DMS114 treated with DMSO at 0.1 percent for 48 hours (cell line): Measurements from ENCODE around the gene CLCN3.
A peak's percentile ranks its signal among the peaks of the same experiment; 100 is the strongest.
"Not testable (repeated sequence)": the region's sequence is repeated elsewhere in the genome, so short reads cannot be mapped to it uniquely, and the experiment has no call there.

Experiments used
- DNase-seq: peaks from one replicate; lab custom pipeline; 2025; ENCODE audit not compliant: unreplicated experiment; lab: John Stamatoyannopoulos, UW

CLCN3 gene

GRCh38 chr4:169690787-169691186, 70.4 kb downstream of the CLCN3 start:
- DNase-seq = no peak

DNA sequence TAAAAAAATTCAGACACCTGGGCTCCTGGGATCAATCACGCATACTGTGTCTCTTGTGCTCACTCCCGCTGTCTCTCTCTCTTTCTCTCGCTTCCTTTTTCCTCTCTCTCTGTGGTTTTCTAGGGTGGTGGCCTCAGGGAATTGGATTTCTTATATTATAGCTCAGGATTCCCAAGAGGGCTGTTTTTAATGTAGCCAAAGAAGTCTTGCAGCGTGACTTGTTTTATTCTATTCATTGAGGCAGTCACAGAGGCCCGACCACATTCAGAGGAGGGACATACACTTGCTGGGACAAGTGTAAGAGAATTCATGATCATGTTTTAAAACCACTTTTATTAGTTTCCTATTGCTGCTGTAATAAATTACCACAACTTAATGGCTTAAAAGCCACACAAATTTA, 78.0 kb downstream of the CLCN3 start:
- DNase-seq = no peak

DNA sequence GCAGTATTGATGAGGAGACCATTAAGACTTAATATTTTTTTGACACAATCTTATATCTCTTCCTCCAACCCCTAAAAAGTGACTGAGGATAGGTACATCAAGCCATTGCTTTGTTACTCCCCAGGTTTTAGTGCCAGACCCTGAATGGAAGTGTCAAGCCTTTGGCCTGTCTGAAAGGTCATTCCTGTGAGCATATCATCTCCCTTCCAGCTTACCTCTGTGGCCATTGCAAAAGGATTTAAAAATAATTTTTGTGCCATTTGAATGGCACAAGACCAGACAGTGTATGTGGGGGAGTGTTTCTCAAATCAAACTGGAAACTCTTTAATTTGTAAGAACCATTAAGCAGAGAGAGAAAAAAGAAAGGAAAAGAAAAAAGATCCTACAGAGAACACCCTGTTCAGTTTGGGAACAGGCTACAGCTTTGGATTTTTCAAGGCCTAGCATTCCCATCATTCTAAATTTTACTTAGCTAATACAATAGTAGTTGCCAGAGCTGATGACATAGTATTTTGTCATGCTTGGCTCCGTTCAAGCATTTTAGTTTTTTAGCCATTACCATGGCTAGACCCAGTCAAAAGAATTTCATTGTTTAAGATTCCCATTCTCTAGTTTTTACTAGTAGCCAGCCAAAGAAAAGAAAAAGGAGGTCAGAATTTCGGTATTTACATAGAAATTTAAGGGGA, 87.7 kb downstream of the CLCN3 start:
- DNase-seq = no peak

DNA sequence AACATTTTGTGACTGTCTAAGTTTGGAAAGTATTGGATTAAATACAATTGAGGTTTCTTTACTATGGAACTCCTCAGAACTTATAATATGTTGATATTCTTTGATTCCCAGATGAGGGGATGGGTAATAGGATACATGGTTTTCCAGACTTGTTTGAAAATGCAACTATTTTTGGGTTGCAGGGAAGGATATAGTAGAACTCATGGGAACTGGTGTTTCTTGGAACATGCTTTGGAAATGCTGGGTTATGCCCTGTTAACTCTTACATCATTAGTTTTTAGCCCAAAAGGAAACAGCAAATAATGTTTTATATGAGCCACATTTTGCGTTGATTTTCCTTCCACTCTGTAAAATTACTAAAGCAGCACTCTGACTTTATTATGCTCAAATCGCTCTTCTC, 95.4 kb downstream of the CLCN3 start:
- DNase-seq = no peak

DNA sequence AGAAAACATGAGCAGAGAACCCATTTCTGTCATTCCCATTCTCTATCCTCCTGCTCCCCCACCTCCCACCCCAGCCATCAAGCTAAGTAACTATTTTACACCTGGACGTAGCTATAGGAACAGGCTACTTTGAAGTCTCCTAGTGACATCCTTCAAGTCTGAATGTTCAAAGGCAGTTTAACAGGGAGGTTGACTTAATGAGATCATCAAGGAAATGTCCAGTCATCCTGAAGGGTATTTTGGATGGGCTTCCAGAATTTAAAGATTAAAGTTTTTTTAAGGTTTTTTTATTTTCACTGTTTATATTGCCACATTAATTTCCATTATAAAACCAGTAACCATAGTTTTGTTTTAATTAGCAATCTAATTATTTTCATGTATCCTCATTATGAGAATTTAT, 96.3 kb downstream of the CLCN3 start:
- DNase-seq = no peak

DNA sequence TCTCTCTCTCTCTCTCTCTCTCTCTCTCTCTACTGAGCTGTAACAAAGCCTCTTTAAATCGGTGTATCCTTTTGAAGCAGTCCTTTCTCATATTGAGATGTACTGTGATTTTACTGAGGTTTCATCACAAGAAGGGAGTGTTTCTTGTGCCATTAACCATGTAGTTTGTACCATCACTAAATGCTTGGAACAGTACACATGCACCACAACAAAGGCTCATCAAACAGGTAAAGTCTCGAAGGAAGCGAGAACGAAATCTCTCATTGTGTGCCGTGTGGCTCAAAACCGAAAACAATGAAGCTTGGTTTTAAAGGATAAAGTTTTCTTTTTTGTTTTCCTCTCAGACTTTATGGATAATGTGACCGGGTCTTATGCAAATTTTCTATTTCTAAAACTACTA, 100.2 kb downstream of the CLCN3 start:
- no peak for DNase-seq

GRCh38 chr4:169723207-169723965, 103.0 kb downstream of the CLCN3 start:
- DNase-seq = no peak

DNA sequence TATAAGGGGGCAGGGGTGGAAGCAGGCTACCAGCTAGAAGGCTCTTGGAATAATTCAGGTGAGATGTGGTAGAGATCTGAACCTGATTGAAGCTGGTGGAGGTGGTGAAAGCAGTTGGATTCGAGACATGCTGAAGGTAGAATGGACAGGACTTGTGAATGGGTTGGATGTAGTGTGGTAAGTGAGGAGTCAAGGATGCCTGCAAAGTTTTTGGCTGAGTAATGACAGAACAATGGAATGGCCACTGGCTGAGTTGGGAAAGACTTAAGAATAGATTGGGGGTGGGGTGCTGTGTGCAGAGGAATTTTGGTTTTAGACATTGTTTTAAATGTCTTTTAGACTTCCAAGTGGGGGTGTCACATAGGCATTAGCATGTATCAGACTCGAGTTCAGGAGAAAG, 103.9 kb downstream of the CLCN3 start:
- DNase-seq = no peak

DNA sequence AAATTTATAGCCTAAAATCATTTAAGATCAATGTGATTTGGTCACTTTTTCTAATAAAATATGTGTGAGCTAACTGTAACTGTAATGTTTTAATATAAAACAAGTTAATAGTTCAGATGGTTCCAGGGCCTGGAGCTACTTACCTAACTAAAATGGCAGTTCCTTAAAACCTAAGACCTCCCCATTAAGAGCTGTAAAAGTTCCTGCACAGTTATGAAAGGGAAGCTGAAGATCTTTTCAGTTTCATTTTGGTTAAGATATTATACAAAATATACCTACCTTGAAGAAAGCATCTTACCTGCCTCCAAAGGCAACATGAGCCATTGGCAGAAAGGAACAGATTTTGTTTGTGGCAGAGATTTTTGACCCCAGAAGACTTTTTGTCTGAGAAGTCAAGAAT, 107.2 kb downstream of the CLCN3 start:
- no peak for DNase-seq

- DNase-seq = no peak
Observed at GRCh38 chr4:169730564-169730963, 110.2 kb downstream of the CLCN3 start.

- DNase-seq = not testable (repeated sequence)
Observed at GRCh38 chr4:169738604-169739003, 118.2 kb downstream of the CLCN3 start.

DNA sequence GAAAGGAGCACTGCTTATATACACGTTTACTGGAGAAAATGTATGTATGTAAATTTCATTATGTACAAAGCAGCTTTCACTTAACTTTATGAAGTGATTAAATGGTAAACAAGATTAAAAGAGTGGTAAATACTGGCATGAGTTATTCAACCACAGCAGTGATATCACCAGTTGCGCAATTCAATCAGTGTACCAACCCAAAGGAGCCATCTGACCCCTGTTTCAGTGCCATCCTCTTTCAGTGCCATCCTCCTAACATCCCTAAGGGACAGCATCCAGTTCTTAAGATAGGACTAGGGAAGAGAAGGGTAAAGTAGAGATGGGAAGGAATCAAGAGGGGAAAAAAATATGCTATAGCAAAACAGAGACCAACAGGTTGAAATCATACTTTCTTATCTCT, 121.2 kb downstream of the CLCN3 start:
- no peak for DNase-seq

DNA sequence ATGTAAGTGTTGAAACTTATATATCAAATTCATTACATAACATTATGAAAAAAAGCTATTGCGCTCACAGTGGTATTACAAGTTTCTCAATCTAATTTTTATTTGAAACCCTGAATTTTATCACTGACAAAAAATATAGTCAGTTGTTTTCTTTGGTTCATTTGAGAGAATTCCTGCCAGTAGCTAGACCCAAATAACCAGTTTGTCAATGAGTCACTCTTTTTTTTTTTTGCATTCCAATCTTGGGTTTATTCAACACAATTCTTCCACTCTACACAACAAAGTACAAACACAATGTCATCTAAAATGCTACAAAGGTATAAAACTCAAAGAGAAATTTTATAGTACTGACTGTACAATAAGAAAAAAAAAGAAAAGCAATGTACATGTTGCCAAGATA, 124.2 kb downstream of the CLCN3 start:
- DNase-seq = no peak

- no peak for DNase-seq
Observed at GRCh38 chr4:169745291-169745690, 124.9 kb downstream of the CLCN3 start.

- no peak for DNase-seq
Observed at GRCh38 chr4:169756971-169757574, 136.7 kb downstream of the CLCN3 start.

DNA sequence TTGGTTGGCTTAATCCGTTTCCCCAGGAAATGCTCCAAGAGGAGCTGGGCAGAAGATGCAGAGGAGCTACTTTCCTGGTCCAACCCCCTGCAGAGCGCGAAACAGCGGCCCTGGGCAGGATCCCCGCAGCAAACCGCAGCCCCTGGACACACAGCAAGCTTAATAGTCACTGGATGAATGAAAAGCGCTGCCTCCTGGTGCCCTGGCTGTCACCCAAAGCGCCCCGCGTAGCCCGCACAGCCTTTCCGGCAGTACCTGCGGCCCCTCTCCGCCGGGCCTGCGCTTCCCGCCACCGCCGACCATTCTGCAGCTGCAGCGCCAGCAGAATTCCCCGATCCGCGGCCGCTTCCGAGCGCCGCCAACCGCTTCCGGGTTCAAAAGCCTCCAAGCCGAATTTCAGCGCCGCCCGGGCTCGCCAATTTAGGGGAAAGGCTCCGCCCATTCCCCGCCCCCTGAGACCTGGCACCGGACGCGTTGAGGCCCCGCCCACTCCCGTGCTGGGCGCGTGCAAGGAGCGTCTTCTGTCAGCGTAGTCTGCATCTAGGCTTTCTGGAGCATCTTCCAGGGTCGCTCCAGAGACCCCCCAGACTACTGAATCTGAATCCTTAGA, 137.3 kb downstream of the CLCN3 start, which contains the start of gene HPF1:
Gene HPF1, minus strand, starts transcription at position 370 of the 610 bp plus-strand sequence. Its CDS starts 67 bp downstream, at position 303.
- DNase-seq = peak; percentile 88

DNA sequence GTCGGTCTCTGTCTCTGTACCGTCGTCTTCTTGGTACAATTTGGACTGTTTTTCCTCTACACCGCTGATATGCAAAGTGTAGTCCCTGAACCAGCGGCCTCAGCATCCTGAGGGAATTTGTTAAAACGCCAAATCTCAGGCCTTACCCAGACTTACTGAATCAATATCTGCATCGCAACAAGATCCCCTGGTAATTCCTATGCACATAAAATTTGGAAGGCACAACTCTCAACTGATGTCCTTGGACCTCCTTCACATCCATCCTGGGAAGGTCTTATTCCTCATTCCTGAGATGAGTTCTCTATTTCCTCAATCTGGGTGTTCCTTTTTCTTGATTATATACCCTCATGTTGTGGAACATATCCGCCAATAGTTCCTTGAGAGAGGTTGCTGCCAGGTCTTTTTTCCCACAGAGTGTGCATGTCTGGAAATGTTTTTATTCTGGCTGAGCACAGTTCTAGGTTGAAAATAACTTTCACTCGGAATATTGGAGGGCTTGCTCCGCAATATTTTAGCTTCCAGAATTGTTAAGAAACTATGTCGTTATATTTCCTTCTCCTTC, 138.1 kb downstream of the CLCN3 start:
- DNase-seq = no peak

- no peak for DNase-seq
Observed at GRCh38 chr4:169761846-169762245, 141.5 kb downstream of the CLCN3 start.

DNA sequence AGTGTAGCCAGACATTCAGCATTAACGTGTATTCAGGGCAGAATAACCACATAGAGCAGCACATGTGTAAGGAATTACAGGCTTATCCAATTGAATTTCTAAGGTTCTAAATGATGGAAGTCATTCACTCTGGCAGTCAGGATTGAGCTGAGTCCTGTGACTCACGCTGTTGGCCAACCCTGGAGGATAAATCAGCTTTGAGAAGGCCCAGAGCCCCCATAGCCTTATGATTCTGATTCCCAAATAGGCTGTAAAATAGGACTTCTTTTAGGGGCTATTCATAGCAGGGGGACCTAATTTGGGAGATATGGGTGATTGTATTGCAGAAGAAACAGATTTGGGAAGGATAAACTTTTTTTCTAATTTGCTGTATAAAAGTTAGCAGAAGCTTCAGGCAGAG, 145.5 kb downstream of the CLCN3 start:
- DNase-seq = no peak

DNA sequence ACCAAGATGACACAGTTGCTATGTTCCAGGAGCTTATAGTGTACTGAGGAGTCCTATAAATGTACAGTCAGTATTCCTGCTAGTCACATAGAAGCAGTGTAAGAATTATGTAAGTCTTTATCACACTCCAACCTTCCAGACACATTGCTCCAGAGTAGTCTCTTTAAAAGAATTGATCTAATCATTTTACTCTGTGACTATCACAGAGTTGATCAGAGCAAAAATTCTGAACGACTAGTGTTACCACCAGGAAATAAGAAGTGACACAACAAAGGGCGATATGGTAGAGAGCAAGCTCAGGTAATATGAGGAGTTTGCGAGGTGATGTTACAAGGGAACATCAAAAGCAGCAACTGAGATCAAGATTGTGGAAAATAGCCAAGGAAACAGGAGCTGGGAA, 146.4 kb downstream of the CLCN3 start:
- no peak for DNase-seq

DNA sequence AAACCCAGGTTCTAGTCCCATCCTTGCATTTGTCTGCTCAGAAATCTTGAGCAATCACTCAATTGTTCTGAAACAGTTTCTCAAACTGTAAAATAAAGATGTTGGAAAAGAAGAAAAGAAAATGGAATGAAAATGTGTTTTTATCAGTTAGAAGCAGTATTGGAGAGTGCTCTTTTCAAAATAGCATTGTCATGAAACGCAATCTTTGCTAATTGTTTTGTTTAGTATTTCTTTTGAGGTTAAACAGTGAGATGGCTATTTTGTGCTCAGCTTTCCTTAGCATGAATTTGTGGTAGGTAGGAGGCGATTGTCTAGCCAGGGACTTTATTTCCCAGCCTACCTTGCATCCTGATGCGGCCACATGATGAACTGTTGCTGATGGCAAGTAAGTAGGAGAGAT, 148.0 kb downstream of the CLCN3 start:
- no peak for DNase-seq
